ENCODE data around the gene NDUFS8.

- TF ChIP-seq CTCF (IDR thresholded peaks at IDR 0.05), result no peak
- no peak for TF ChIP-seq POLR2A (IDR thresholded peaks at IDR 0.05)
Measured at GRCh38 chr11:68035266-68035876, 4.9 kb downstream of the NDUFS8 start.

Measured in uterus (tissue), 2 donors.